ENCODE results near the gene HBG2.
"Not testable (repeated sequence)": the region's sequence is repeated elsewhere in the genome, so short reads cannot be mapped to it uniquely, and the experiment has no call there.

Gene HBG2

DNA sequence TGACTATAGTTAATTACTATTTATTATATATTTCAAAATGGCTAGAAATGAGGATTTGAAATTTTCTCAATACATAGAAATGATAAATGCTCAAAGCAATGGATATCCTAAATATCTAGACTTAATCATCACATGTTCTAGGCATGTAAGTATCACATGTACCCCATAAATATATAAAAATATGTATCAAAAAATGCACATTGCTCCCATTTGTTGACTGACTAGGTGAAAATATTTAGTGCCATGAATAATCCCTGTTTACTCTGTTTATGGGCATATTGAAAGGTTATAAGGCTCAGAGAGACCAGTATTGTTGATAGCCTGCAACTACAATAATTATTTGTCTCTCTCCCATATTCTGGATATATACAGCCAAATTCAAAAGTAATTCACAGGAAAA, 12.0 kb upstream of the HBG2 start:
- Histone ChIP-seq H3K4me1 (ENCODE audit: control insufficient read depth, insufficient read depth, low read length, poor library complexity, severe bottlenecking) (no peaks in the 10 kb centered on the region), H3K4me3 (ENCODE audit: extremely low read depth, insufficient read depth, low read length, poor library complexity, severe bottlenecking) (no peak overlapping the region), H3K9me3 (ENCODE audit: control insufficient read depth, low read length) (no peaks in the 10 kb centered on the region), H3K36me3 (ENCODE audit: control insufficient read depth, insufficient read depth, low read length) (no peaks in the 10 kb centered on the region), H3K27ac (ENCODE audit: low read depth, low read length, severe bottlenecking) (no peak overlapping the region)

DNA sequence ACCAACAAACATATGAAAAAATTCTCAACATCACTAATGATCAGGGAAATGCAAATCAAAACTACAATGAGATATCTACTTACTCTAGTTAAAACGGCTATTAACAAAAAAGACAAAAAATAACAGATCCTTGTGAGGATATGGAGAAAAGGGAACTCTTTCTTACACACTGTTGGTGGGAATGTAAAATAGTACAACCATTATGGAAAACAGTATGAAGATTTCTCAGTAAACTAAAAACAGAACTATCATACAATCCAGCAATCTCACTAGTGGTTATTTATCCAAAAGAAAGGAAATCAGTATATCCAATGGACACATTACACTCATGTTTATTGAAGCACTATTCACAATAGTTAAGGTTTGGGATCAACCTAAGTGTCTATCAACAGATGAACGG, 11.3 kb upstream of the HBG2 start:
- no CpG with 5 or more reads among the region's 2 CpGs for WGBS, 2 experiments (ENCODE audit: insufficient coverage in 2 of 2)
- H3K27ac ChIP-seq (ENCODE audit: low read depth, low read length, severe bottlenecking) = no peak overlapping the region
- no peaks in the 10 kb centered on the region for H3K4me1 ChIP-seq (ENCODE audit: control insufficient read depth, insufficient read depth, low read length, poor library complexity, severe bottlenecking)
- no peaks in the 10 kb centered on the region for H3K36me3 ChIP-seq (ENCODE audit: control insufficient read depth, insufficient read depth, low read length)
- no peaks in the 10 kb centered on the region for H3K9me3 ChIP-seq (ENCODE audit: control insufficient read depth, low read length)
- H3K4me3 ChIP-seq (ENCODE audit: extremely low read depth, insufficient read depth, low read length, poor library complexity, severe bottlenecking) = no peak overlapping the region

DNA sequence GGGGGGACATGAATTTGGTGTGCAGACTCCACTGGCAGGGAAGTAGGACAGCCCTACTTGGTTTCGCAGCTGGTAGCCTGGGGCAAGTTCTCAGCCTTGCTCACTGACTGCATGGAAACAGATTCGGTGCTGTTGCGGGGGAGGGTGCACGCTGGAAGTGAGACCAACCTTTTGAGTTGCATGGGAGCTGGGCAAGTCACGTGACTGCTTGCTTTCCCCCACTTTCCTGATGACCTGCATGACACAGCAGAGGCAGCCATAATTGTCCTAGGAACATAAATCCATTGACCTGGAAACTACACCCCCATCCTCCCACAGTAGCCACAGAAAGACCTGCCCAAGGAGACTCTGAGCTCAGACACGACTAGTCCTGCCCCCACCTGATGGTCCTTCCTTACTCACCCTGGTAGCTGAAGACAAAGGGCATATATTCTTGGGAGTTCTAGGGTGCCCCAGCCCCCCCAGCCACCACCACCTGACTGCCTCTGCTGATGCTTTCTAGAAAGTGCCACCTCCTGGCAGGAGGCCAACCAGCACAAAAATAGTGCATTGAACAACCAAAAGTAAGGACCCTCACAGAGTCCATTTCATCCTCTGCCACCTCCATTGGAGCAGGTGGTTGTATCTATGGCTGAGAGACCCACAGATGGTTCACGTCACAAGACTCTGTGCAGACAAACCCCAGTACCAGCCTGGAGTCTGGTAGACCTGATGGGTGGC, 4.1 kb upstream of the HBG2 start:
- H3K27ac ChIP-seq (ENCODE audit: low read depth, low read length, severe bottlenecking) = no peak overlapping the region
- no peaks in the 10 kb centered on the region for H3K4me1 ChIP-seq (ENCODE audit: control insufficient read depth, insufficient read depth, low read length, poor library complexity, severe bottlenecking)
- no peak overlapping the region for H3K4me3 ChIP-seq (ENCODE audit: extremely low read depth, insufficient read depth, low read length, poor library complexity, severe bottlenecking)
- no peaks in the 10 kb centered on the region for H3K9me3 ChIP-seq (ENCODE audit: control insufficient read depth, low read length)
- H3K36me3 ChIP-seq (ENCODE audit: control insufficient read depth, insufficient read depth, low read length) = no peaks in the 10 kb centered on the region
- WGBS, 2 experiments (ENCODE audit: insufficient coverage in 2 of 2) = 66 to 68% methylated on average over 4 to 7 of the region's 7 CpGs

DNA sequence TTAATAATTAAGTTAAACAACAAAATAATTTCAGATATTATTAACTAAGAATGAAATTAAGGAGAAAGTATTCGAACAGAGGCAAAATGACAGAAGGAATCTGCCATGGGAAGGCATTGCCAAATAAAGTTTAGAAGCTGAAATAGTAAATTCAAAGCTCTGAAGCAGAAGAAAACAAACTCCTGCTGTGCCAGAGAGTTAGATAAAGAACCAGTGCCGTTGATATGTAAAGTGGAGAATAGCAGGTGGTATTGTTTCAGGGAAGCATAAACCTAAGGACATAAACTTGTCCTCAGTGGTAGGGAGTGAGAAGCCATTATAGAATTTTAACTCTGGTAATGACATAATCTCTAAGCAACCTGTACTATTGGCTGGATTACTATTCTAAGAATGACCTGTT, 2.7 kb upstream of the HBG2 start:
- no peaks in the 10 kb centered on the region for H3K9me3 ChIP-seq (ENCODE audit: control insufficient read depth, low read length)
- no peaks in the 10 kb centered on the region for H3K4me1 ChIP-seq (ENCODE audit: control insufficient read depth, insufficient read depth, low read length, poor library complexity, severe bottlenecking)
- WGBS, 2 experiments (ENCODE audit: insufficient coverage in 2 of 2) = 6 to 33% methylated on average over 1 to 2 of the region's 2 CpGs
- no peak overlapping the region for H3K27ac ChIP-seq (ENCODE audit: low read depth, low read length, severe bottlenecking)
- H3K36me3 ChIP-seq (ENCODE audit: control insufficient read depth, insufficient read depth, low read length) = no peaks in the 10 kb centered on the region
- no peak overlapping the region for H3K4me3 ChIP-seq (ENCODE audit: extremely low read depth, insufficient read depth, low read length, poor library complexity, severe bottlenecking)

DNA sequence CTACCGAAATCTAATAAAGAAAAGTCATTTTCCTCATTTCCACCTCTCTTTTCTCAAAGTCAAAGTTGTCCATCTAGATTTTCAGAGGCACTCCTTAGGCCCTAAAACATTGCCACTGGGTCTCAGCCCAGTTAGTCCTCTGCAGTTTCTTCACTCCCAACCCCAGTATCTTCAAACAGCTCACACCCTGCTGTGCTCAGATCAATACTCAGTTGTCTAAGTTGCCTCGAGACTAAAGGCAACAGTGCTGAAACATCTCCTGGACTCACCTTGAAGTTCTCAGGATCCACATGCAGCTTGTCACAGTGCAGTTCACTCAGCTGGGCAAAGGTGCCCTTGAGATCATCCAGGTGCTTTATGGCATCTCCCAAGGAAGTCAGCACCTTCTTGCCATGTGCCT, 558 bp downstream of the HBG2 start:
- not testable (repeated sequence) for H3K36me3 ChIP-seq (ENCODE audit: control insufficient read depth, insufficient read depth, low read length); H3K4me3 ChIP-seq (ENCODE audit: extremely low read depth, insufficient read depth, low read length, poor library complexity, severe bottlenecking); H3K4me1 ChIP-seq (ENCODE audit: control insufficient read depth, insufficient read depth, low read length, poor library complexity, severe bottlenecking); H3K9me3 ChIP-seq (ENCODE audit: control insufficient read depth, low read length); H3K27ac ChIP-seq (ENCODE audit: low read depth, low read length, severe bottlenecking)
- WGBS, 2 experiments (ENCODE audit: insufficient coverage in 2 of 2) = 91% methylated on average over 1 of the region's 2 CpGs; no CpG with 5 or more reads in 1 of the 2 experiments

DNA sequence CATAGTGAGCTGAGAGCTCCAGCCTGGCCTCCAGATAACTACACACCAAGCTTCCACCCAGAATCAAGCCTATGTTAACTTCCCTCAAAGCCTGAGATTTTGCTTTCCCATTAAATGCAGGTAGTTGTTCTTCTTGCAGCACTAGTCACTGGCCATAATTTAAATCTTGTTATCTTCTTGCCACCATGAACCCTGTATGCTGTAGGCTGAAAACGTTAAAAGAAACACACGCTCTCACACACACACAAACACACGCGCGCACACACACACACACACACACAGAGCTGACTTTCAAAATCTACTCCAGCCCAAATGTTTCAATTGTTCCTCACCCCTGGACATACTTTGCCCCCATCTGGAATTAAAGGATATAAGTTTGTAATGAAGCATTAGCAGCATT, 1.1 kb downstream of the HBG2 start:
- H3K9me3 ChIP-seq (ENCODE audit: control insufficient read depth, low read length); H3K36me3 ChIP-seq (ENCODE audit: control insufficient read depth, insufficient read depth, low read length); H3K27ac ChIP-seq (ENCODE audit: low read depth, low read length, severe bottlenecking); H3K4me1 ChIP-seq (ENCODE audit: control insufficient read depth, insufficient read depth, low read length, poor library complexity, severe bottlenecking); H3K4me3 ChIP-seq (ENCODE audit: extremely low read depth, insufficient read depth, low read length, poor library complexity, severe bottlenecking): not testable (repeated sequence)
- no CpG with 5 or more reads among the region's 5 CpGs for WGBS, 2 experiments (ENCODE audit: insufficient coverage in 2 of 2)

DNA sequence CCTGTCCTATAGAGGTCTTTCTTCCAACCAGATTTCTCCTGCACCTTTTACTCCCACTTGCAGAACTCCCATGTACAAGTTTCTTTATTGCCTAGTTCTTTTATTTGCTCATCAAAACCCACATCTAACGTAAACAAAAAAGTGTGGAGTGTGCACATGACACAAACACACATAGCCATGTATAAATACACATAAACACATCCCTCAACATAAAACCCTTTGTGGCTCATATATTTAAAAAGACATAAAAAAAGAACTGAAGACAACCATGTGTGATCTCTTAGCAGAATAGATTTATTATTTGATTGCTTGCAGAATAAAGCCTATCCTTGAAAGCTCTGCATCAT, 1.7 kb downstream of the HBG2 start:
- Histone ChIP-seq H3K27ac (ENCODE audit: low read depth, low read length, severe bottlenecking) (no peak overlapping the region), H3K4me3 (ENCODE audit: extremely low read depth, insufficient read depth, low read length, poor library complexity, severe bottlenecking) (no peak overlapping the region), H3K4me1 (ENCODE audit: control insufficient read depth, insufficient read depth, low read length, poor library complexity, severe bottlenecking) (no peaks in the 10 kb centered on the region), H3K9me3 (ENCODE audit: control insufficient read depth, low read length) (no peaks in the 10 kb centered on the region), H3K36me3 (ENCODE audit: control insufficient read depth, insufficient read depth, low read length) (no peaks in the 10 kb centered on the region)
- WGBS, 2 experiments (ENCODE audit: insufficient coverage in 2 of 2) = 100% methylated on average over 1 of the region's 1 CpG; no CpG with 5 or more reads in 1 of the 2 experiments

DNA sequence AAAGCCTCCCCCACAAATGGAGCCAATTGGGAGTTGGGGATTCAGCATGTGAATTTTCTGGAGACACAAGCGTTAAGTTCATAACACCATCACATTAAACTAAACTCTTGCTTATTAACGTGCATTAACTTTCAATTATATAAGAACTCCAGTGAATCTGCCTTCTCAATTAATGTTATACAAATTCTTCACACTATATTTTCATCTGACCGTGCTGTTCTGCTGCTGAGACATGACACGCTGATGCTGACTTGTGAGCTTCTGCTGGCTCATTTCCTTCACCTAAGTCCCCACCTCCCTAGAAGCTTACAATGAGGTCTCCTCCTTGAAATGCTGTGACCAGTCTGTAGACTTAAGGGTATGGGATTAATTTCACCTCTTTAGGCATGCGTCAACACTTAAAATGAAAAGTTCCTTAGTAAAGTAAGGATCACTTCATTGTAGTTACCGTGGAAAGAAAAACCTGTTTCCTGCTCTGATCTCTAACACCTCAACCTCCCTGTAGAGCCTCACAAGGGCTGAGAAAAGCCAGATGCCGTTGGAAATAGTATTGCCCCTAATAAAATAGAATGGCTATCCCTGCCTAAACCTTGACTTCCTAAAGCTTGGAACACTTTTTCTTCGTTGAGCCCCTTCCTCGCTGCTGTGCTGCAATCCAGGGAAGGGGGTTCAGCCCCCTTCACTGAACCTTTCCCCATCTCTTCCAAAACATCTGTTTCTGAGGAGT, 2.2 kb downstream of the HBG2 start:
- H3K9me3 ChIP-seq (ENCODE audit: control insufficient read depth, low read length) = no peaks in the 10 kb centered on the region
- H3K27ac ChIP-seq (ENCODE audit: low read depth, low read length, severe bottlenecking) = no peak overlapping the region
- no peak overlapping the region for H3K4me3 ChIP-seq (ENCODE audit: extremely low read depth, insufficient read depth, low read length, poor library complexity, severe bottlenecking)
- no peaks in the 10 kb centered on the region for H3K4me1 ChIP-seq (ENCODE audit: control insufficient read depth, insufficient read depth, low read length, poor library complexity, severe bottlenecking)
- no peaks in the 10 kb centered on the region for H3K36me3 ChIP-seq (ENCODE audit: control insufficient read depth, insufficient read depth, low read length)
- WGBS, 2 experiments (ENCODE audit: insufficient coverage in 2 of 2) = 86 to 92% methylated on average over 7 of the region's 9 CpGs

DNA sequence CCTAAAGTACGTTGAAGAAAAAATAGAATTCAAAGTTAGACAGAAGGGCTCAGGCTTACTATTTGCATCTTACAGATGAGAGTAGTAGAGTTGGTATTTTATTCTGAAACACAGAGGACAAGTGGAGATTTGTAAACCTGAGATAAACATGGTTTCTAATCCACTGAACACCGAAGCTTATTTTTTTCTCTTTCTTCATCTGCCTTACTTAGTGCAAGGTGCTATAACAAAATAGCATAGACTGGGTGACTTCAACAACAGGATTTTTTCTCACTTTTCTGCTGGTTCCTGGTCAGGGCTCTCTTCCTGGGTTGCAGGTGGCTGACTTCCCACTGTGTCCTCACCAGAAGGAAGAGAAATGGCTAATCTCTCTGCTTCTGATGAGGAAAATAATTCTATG, 2.8 kb downstream of the HBG2 start:
- H3K27ac ChIP-seq (ENCODE audit: low read depth, low read length, severe bottlenecking) = no peak overlapping the region
- H3K4me3 ChIP-seq (ENCODE audit: extremely low read depth, insufficient read depth, low read length, poor library complexity, severe bottlenecking) = no peak overlapping the region

DNA sequence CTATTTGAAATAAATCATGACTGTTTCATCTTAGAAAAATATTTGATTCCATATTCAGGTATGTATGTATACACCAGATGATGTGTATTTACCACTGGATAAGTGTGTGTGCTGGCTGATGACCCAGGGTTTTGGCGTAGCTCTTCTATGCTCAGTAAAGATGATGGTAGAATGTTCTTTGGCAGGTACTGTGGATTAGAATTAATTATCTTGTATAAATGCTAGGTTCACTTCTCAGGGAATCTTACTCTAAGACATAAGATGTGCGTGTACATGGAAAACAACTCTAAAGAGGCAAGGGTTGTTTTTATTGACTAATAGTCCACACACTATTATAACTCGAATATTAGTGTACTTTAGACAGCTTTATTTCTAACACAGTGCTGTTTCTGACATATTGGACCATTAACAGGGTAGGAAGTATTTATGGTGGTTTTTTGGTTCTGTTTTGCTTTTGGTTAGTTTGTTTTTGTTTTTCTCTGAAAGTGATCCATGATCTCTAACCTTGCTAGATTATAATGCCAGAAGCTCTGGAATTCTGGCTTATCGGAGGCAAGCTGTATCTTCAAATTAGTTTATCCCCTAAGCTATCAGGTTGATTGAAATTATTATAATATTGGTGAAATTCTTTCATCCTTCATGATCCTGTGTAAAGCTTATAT, 3.9 kb downstream of the HBG2 start:
- H3K4me1 ChIP-seq (ENCODE audit: control insufficient read depth, insufficient read depth, low read length, poor library complexity, severe bottlenecking) = no peaks in the 10 kb centered on the region
- 83% methylated on average over 1 of the region's 4 CpGs; no CpG with 5 or more reads in 1 of the 2 experiments for WGBS, 2 experiments (ENCODE audit: insufficient coverage in 2 of 2)
- H3K36me3 ChIP-seq (ENCODE audit: control insufficient read depth, insufficient read depth, low read length) = no peaks in the 10 kb centered on the region
- H3K4me3 ChIP-seq (ENCODE audit: extremely low read depth, insufficient read depth, low read length, poor library complexity, severe bottlenecking) = no peak overlapping the region
- H3K9me3 ChIP-seq (ENCODE audit: control insufficient read depth, low read length) = no peaks in the 10 kb centered on the region
- H3K27ac ChIP-seq (ENCODE audit: low read depth, low read length, severe bottlenecking) = no peak overlapping the region

More for the DNA sequence above, 2.8 kb downstream of the HBG2 start:
- no peaks in the 10 kb centered on the region for H3K36me3 ChIP-seq (ENCODE audit: control insufficient read depth, insufficient read depth, low read length)
- 100% methylated on average over 1 of the region's 2 CpGs; no CpG with 5 or more reads in 1 of the 2 experiments for WGBS, 2 experiments (ENCODE audit: insufficient coverage in 2 of 2)
- no peaks in the 10 kb centered on the region for H3K9me3 ChIP-seq (ENCODE audit: control insufficient read depth, low read length)
- H3K4me1 ChIP-seq (ENCODE audit: control insufficient read depth, insufficient read depth, low read length, poor library complexity, severe bottlenecking) = no peaks in the 10 kb centered on the region

Data from mesodermal cell (in vitro differentiated cells).